ENCODE results near the gene FAF1.

Gene FAF1

DNA sequence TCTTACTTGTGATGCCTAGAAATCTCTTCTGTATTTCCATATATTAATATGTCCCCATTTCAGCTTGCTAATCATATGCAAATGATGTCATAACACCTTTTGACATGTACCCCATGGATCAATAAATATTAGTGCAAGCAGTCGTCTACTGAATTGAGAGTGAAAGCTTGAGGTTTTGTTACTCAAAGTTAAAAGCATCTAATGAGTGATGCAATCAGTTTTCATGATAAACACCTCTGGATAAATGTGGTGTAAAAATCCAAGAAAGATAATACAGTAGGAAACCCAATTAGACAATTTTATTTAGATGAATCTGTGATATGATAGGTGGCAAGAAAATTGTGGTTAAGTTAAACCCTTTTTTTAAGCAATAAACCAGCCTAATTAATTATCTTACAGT lies 395.6 kb downstream of the FAF1 start:
- no peak for DNase-seq (ENCODE audit: low read depth)
- no peak overlapping the region for H3K4me3 ChIP-seq (ENCODE audit: low read depth, low read length)
- TF ChIP-seq CTCF (IDR thresholded peaks at IDR 0.05; ENCODE audit: control insufficient read depth, extremely low read depth, insufficient read depth) = no peak

- TF ChIP-seq CTCF (IDR thresholded peaks at IDR 0.05; ENCODE audit: control insufficient read depth, extremely low read depth, insufficient read depth) = no peak
- H3K4me3 ChIP-seq (ENCODE audit: low read depth, low read length) = no peak overlapping the region
- DNase-seq (ENCODE audit: low read depth) = no peak
These were observed 398.0 kb downstream of the FAF1 start for GRCh38 chr1:50562106-50562505.

- H3K4me3 ChIP-seq (ENCODE audit: low read depth, low read length) = no peak overlapping the region
- no peak for DNase-seq (ENCODE audit: low read depth)
- no peak for TF ChIP-seq CTCF (IDR thresholded peaks at IDR 0.05; ENCODE audit: control insufficient read depth, extremely low read depth, insufficient read depth)
These were observed 400.6 kb downstream of the FAF1 start for GRCh38 chr1:50559421-50559820.

- DNase-seq (ENCODE audit: low read depth) = no peak
- TF ChIP-seq CTCF (IDR thresholded peaks at IDR 0.05; ENCODE audit: control insufficient read depth, extremely low read depth, insufficient read depth) = no peak
- no peak overlapping the region for H3K4me3 ChIP-seq (ENCODE audit: low read depth, low read length)
These were observed 406.1 kb downstream of the FAF1 start for GRCh38 chr1:50553921-50554320.

DNA sequence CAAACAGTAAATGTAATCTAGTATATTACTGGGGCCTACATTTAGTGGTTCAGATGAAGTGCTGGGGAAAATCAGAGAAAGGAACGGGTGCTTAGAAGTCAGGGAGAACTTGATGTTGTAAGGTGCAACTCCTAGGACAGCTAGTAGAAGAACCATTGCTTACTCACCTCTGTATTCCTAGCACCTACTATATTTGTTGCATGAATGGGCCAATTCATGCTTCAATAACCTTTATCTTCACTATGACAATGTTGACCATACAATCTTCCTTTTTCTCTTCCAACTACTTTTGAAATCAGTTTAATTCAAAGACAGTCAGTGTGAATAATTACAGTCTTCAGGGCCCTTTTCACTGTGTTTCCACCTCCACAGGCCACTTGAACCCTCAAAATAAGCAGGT lies 411.8 kb downstream of the FAF1 start:
- no peak for TF ChIP-seq CTCF (IDR thresholded peaks at IDR 0.05; ENCODE audit: control insufficient read depth, extremely low read depth, insufficient read depth)
- H3K4me3 ChIP-seq (ENCODE audit: low read depth, low read length) = no peak overlapping the region
- no peak for DNase-seq (ENCODE audit: low read depth)

- no peak for DNase-seq (ENCODE audit: low read depth)
- H3K4me3 ChIP-seq (ENCODE audit: low read depth, low read length) = no peak overlapping the region
- no peak for TF ChIP-seq CTCF (IDR thresholded peaks at IDR 0.05; ENCODE audit: control insufficient read depth, extremely low read depth, insufficient read depth)
These were observed 417.7 kb downstream of the FAF1 start for GRCh38 chr1:50542362-50542761.

DNA sequence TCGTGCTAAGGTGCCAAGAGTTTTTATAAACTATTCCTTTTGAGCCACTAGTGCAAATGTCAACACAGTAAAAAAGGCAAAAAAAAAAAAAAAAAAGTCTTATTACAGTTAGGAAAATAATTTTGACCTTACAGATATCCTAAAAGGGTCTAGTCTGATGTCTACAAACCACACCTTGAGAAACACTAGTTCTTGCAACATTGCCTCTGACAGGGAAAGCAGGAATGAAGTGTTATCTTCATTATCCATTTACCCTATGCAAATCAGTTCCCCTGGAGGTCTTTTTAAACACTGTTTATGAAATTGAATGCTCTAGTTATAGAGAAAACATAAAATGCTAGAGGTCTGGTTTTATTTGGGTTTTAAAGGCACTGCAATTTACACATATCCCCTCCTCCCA lies 421.6 kb downstream of the FAF1 start:
- no peak for TF ChIP-seq CTCF (IDR thresholded peaks at IDR 0.05; ENCODE audit: control insufficient read depth, extremely low read depth, insufficient read depth)
- DNase-seq (ENCODE audit: low read depth) = no peak
- no peak overlapping the region for H3K4me3 ChIP-seq (ENCODE audit: low read depth, low read length)
